ENCODE results near the gene XRCC1.
"Not testable (repeated sequence)": the region's sequence is repeated elsewhere in the genome, so short reads cannot be mapped to it uniquely, and the experiment has no call there.

Gene XRCC1

GRCh38 chr19:43518051-43518450 lies 57.3 kb downstream of the XRCC1 start:
- no peaks in the 10 kb centered on the region for H3K27me3 ChIP-seq (ENCODE audit: control insufficient read depth in 3 of 3, insufficient read depth in 3 of 3, low read depth in 1 of 3, low read length in 3 of 3)
- H3K4me2 ChIP-seq (ENCODE audit: insufficient read depth, low read length, poor library complexity, severe bottlenecking), result no peak overlapping the region
- no peak overlapping the region for H3K14ac ChIP-seq (ENCODE audit: low read length)
- no peaks in the 10 kb centered on the region for H3K79me1 ChIP-seq (ENCODE audit: low read depth, low read length)
- no peak overlapping the region for H2BK12ac ChIP-seq (ENCODE audit: low read length)
- H4K91ac ChIP-seq (ENCODE audit: low read depth, low read length, poor library complexity), result no peak overlapping the region
- H2BK120ac ChIP-seq (ENCODE audit: low read depth, low read length), result no peak overlapping the region
- no peak overlapping the region for H4K8ac ChIP-seq (ENCODE audit: low read depth, low read length)
- no peak for DNase-seq (ENCODE audit: low spot score)
- H3K27ac ChIP-seq (replicated peaks; ENCODE audit: low read length), result no peak overlapping the region
- H2BK15ac ChIP-seq (ENCODE audit: low read length), result no peak overlapping the region
- peaks cover 0 to 2% of the 10 kb centered on the region in 2 donors for H3K9me3 ChIP-seq (replicated peaks in 1 of 2; ENCODE audit: control insufficient read depth in 2 of 2, insufficient read depth in 1 of 2, low read depth in 1 of 2, low read length in 2 of 2)
- no peaks in the 10 kb centered on the region for H3K36me3 ChIP-seq (replicated peaks in 1 of 2; ENCODE audit: control insufficient read depth in 2 of 2, insufficient read depth in 2 of 2, low read length in 2 of 2)
- no peak overlapping the region for H2BK5ac ChIP-seq (ENCODE audit: low read length)
- no CpG with 5 or more reads among the region's 4 CpGs for WGBS, 2 donors (ENCODE audit: extremely low coverage in 2 of 2, insufficient read length in 2 of 2, insufficient replicate concordance in 1 of 2)
- no peak overlapping the region for H2AK5ac ChIP-seq (ENCODE audit: low read depth, low read length)
- no peak overlapping the region for H3K4me3 ChIP-seq (ENCODE audit: low read length in 2 of 2)
- no peak overlapping the region for H3K18ac ChIP-seq (ENCODE audit: low read length)
- H3K23ac ChIP-seq (ENCODE audit: low read depth, low read length, poor library complexity), result no peak overlapping the region
- no peak overlapping the region for H2AFZ ChIP-seq (ENCODE audit: low read length)
- H3K4me1 ChIP-seq (ENCODE audit: control insufficient read depth in 2 of 2, insufficient read depth in 1 of 2, low read depth in 1 of 2, low read length in 2 of 2), result no peaks in the 10 kb centered on the region
- H3K4ac ChIP-seq (ENCODE audit: low read length), result no peak overlapping the region
- H3K9ac ChIP-seq (ENCODE audit: low read depth, low read length, poor library complexity), result no peak overlapping the region

GRCh38 chr19:43512399-43512798 lies 62.9 kb downstream of the XRCC1 start:
- not testable (repeated sequence) for H3K4me3 ChIP-seq (ENCODE audit: low read length in 2 of 2); DNase-seq (ENCODE audit: low spot score); H4K91ac ChIP-seq (ENCODE audit: low read depth, low read length, poor library complexity); H3K9me3 ChIP-seq (replicated peaks in 1 of 2; ENCODE audit: control insufficient read depth in 2 of 2, insufficient read depth in 1 of 2, low read depth in 1 of 2, low read length in 2 of 2); H3K4ac ChIP-seq (ENCODE audit: low read length); H3K14ac ChIP-seq (ENCODE audit: low read length); H2BK120ac ChIP-seq (ENCODE audit: low read depth, low read length); H3K23ac ChIP-seq (ENCODE audit: low read depth, low read length, poor library complexity); H2BK5ac ChIP-seq (ENCODE audit: low read length); H2AK5ac ChIP-seq (ENCODE audit: low read depth, low read length); H2AFZ ChIP-seq (ENCODE audit: low read length); H2BK12ac ChIP-seq (ENCODE audit: low read length); H3K27ac ChIP-seq (replicated peaks; ENCODE audit: low read length); H3K18ac ChIP-seq (ENCODE audit: low read length); H3K4me1 ChIP-seq (ENCODE audit: control insufficient read depth in 2 of 2, insufficient read depth in 1 of 2, low read depth in 1 of 2, low read length in 2 of 2); H2BK15ac ChIP-seq (ENCODE audit: low read length); H4K8ac ChIP-seq (ENCODE audit: low read depth, low read length); H3K9ac ChIP-seq (ENCODE audit: low read depth, low read length, poor library complexity); H3K79me1 ChIP-seq (ENCODE audit: low read depth, low read length); H3K4me2 ChIP-seq (ENCODE audit: insufficient read depth, low read length, poor library complexity, severe bottlenecking); H3K27me3 ChIP-seq (ENCODE audit: control insufficient read depth in 3 of 3, insufficient read depth in 3 of 3, low read depth in 1 of 3, low read length in 3 of 3)
- peaks cover 5 to 17% of the 10 kb centered on the region in 2 donors for H3K36me3 ChIP-seq (replicated peaks in 1 of 2; ENCODE audit: control insufficient read depth in 2 of 2, insufficient read depth in 2 of 2, low read length in 2 of 2)

DNA sequence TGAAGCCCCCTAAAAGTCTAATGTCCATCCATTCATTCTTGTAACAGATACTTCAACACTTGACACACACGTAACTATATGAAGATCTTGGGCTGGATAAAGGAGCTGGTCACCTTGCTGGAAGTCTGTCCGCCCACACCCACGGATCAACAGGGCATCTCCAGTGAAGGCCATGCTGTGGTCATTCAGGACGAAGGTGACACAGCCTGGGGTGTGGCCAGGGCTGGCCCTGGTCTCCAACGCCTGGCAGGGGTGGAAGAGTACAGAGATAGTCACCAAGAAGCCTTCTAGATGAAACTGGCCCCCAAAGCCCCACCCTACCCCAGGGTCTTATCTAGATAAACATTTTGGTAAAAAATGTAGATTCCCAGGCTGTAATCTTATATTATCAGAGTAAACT lies 64.0 kb downstream of the XRCC1 start:
- Histone ChIP-seq H3K4ac (ENCODE audit: low read length) (no peak overlapping the region), H3K4me1 (ENCODE audit: control insufficient read depth in 2 of 2, insufficient read depth in 1 of 2, low read depth in 1 of 2, low read length in 2 of 2) (no peaks in the 10 kb centered on the region), H2BK120ac (ENCODE audit: low read depth, low read length) (no peak overlapping the region), H3K9me3 (replicated peaks in 1 of 2; ENCODE audit: control insufficient read depth in 2 of 2, insufficient read depth in 1 of 2, low read depth in 1 of 2, low read length in 2 of 2) (peaks cover 0 to 6% of the 10 kb centered on the region in 2 donors), H3K4me3 (ENCODE audit: low read length in 2 of 2) (no peak overlapping the region), H2BK5ac (ENCODE audit: low read length) (no peak overlapping the region), H3K9ac (ENCODE audit: low read depth, low read length, poor library complexity) (no peak overlapping the region), H4K8ac (ENCODE audit: low read depth, low read length) (no peak overlapping the region), H2AK5ac (ENCODE audit: low read depth, low read length) (no peak overlapping the region), H3K14ac (ENCODE audit: low read length) (no peak overlapping the region), H3K79me1 (ENCODE audit: low read depth, low read length) (no peaks in the 10 kb centered on the region), H2BK12ac (ENCODE audit: low read length) (no peak overlapping the region), H3K18ac (ENCODE audit: low read length) (no peak overlapping the region), H2BK15ac (ENCODE audit: low read length) (no peak overlapping the region), H3K4me2 (ENCODE audit: insufficient read depth, low read length, poor library complexity, severe bottlenecking) (no peak overlapping the region), H4K91ac (ENCODE audit: low read depth, low read length, poor library complexity) (no peak overlapping the region), H3K27me3 (ENCODE audit: control insufficient read depth in 3 of 3, insufficient read depth in 3 of 3, low read depth in 1 of 3, low read length in 3 of 3) (no peaks in the 10 kb centered on the region), H3K23ac (ENCODE audit: low read depth, low read length, poor library complexity) (no peak overlapping the region), H2AFZ (ENCODE audit: low read length) (no peak overlapping the region), H3K27ac (replicated peaks; ENCODE audit: low read length) (no peak overlapping the region), H3K36me3 (replicated peaks in 1 of 2; ENCODE audit: control insufficient read depth in 2 of 2, insufficient read depth in 2 of 2, low read length in 2 of 2) (peaks cover 5 to 17% of the 10 kb centered on the region in 2 donors)
- no CpG with 5 or more reads among the region's 5 CpGs for WGBS, 2 donors (ENCODE audit: extremely low coverage in 2 of 2, insufficient read length in 2 of 2, insufficient replicate concordance in 1 of 2)
- DNase-seq (ENCODE audit: low spot score), result no peak

GRCh38 chr19:43510713-43511112 lies 64.6 kb downstream of the XRCC1 start:
- H3K9ac ChIP-seq (ENCODE audit: low read depth, low read length, poor library complexity), result no peak overlapping the region
- no peak overlapping the region for H3K23ac ChIP-seq (ENCODE audit: low read depth, low read length, poor library complexity)
- H2AK5ac ChIP-seq (ENCODE audit: low read depth, low read length), result no peak overlapping the region
- no peak overlapping the region for H3K18ac ChIP-seq (ENCODE audit: low read length)
- H2AFZ ChIP-seq (ENCODE audit: low read length), result no peak overlapping the region
- peaks cover 5 to 21% of the 10 kb centered on the region in 2 donors for H3K36me3 ChIP-seq (replicated peaks in 1 of 2; ENCODE audit: control insufficient read depth in 2 of 2, insufficient read depth in 2 of 2, low read length in 2 of 2)
- H2BK15ac ChIP-seq (ENCODE audit: low read length), result no peak overlapping the region
- no CpG with 5 or more reads among the region's 9 CpGs for WGBS, 2 donors (ENCODE audit: extremely low coverage in 2 of 2, insufficient read length in 2 of 2, insufficient replicate concordance in 1 of 2)
- no peak for DNase-seq (ENCODE audit: low spot score)
- no peak overlapping the region for H3K4ac ChIP-seq (ENCODE audit: low read length)
- no peak overlapping the region for H3K27ac ChIP-seq (replicated peaks; ENCODE audit: low read length)
- H3K9me3 ChIP-seq (replicated peaks in 1 of 2; ENCODE audit: control insufficient read depth in 2 of 2, insufficient read depth in 1 of 2, low read depth in 1 of 2, low read length in 2 of 2), result peaks cover 0 to 6% of the 10 kb centered on the region in 2 donors
- no peak overlapping the region for H3K14ac ChIP-seq (ENCODE audit: low read length)
- no peaks in the 10 kb centered on the region for H3K4me1 ChIP-seq (ENCODE audit: control insufficient read depth in 2 of 2, insufficient read depth in 1 of 2, low read depth in 1 of 2, low read length in 2 of 2)
- no peak overlapping the region for H3K4me2 ChIP-seq (ENCODE audit: insufficient read depth, low read length, poor library complexity, severe bottlenecking)
- no peak overlapping the region for H2BK12ac ChIP-seq (ENCODE audit: low read length)
- H2BK120ac ChIP-seq (ENCODE audit: low read depth, low read length), result no peak overlapping the region
- H4K8ac ChIP-seq (ENCODE audit: low read depth, low read length), result no peak overlapping the region
- H3K4me3 ChIP-seq (ENCODE audit: low read length in 2 of 2), result no peak overlapping the region
- H3K27me3 ChIP-seq (ENCODE audit: control insufficient read depth in 3 of 3, insufficient read depth in 3 of 3, low read depth in 1 of 3, low read length in 3 of 3), result no peaks in the 10 kb centered on the region
- no peak overlapping the region for H2BK5ac ChIP-seq (ENCODE audit: low read length)
- H4K91ac ChIP-seq (ENCODE audit: low read depth, low read length, poor library complexity), result no peak overlapping the region
- no peaks in the 10 kb centered on the region for H3K79me1 ChIP-seq (ENCODE audit: low read depth, low read length)
